Measurements from ENCODE around the gene MEMO1. TPM values are rescaled to one million over a fixed set of nuclear protein-coding genes. Genes with fewer than 3 reads are reported as not detected.

MEMO1 gene
- total and polyA plus RNA-seq, 2 donors: 39.9 to 62.0 TPM

GRCh38 chr2:31937741-31938140 lies 73.1 kb downstream of the MEMO1 start:
- Histone ChIP-seq H3K4me1 (ENCODE audit: control insufficient read depth in 2 of 2, insufficient read depth in 2 of 2, low read length in 2 of 2) (peaks cover 2 to 5% of the 10 kb centered on the region in 2 donors), H3K4me3 (ENCODE audit: low read length in 2 of 2) (no peak overlapping the region), H3K36me3 (ENCODE audit: control insufficient read depth in 2 of 2, insufficient read depth in 2 of 2, low read length in 1 of 2) (peaks cover 6 to 14% of the 10 kb centered on the region in 2 donors), H3K9me3 (ENCODE audit: control insufficient read depth in 2 of 2, insufficient read depth in 1 of 2, low read length in 1 of 2) (no peaks in the 10 kb centered on the region), H3K27ac (ENCODE audit: low read depth in 1 of 2, low read length in 1 of 2) (no peak overlapping the region), H3K27me3 (ENCODE audit: control insufficient read depth in 2 of 2, insufficient read depth in 1 of 2, low read length in 1 of 2) (no peaks in the 10 kb centered on the region)
- 97% methylated on average over 3 of the region's 3 CpGs for WGBS
- DNase-seq (ENCODE audit: low read depth in 6 of 9, low spot score in 9 of 9): no peak

- Histone ChIP-seq H3K9me3 (ENCODE audit: control insufficient read depth in 2 of 2, insufficient read depth in 1 of 2, low read length in 1 of 2) (no peaks in the 10 kb centered on the region), H3K4me3 (ENCODE audit: low read length in 2 of 2) (no peak overlapping the region)
Measured at GRCh38 chr2:31935370-31935769, 75.4 kb downstream of the MEMO1 start.

GRCh38 chr2:31933066-31933465 lies 77.7 kb downstream of the MEMO1 start:
- Histone ChIP-seq H3K27me3 (ENCODE audit: control insufficient read depth in 2 of 2, insufficient read depth in 1 of 2, low read length in 1 of 2) (no peaks in the 10 kb centered on the region), H3K4me1 (ENCODE audit: control insufficient read depth in 2 of 2, insufficient read depth in 2 of 2, low read length in 2 of 2) (peaks cover 2 to 5% of the 10 kb centered on the region in 2 donors), H3K9me3 (ENCODE audit: control insufficient read depth in 2 of 2, insufficient read depth in 1 of 2, low read length in 1 of 2) (no peaks in the 10 kb centered on the region), H3K27ac (ENCODE audit: low read depth in 1 of 2, low read length in 1 of 2) (no peak overlapping the region), H3K36me3 (ENCODE audit: control insufficient read depth in 2 of 2, insufficient read depth in 2 of 2, low read length in 1 of 2) (peaks cover 0 to 8% of the 10 kb centered on the region in 2 donors), H3K4me3 (ENCODE audit: low read length in 2 of 2) (no peak overlapping the region)
- WGBS: 98% methylated on average over 4 of the region's 4 CpGs
- no peak for DNase-seq (ENCODE audit: low read depth in 6 of 9, low spot score in 9 of 9)

More at GRCh38 chr2:31935370-31935769, 75.4 kb downstream of the MEMO1 start:
- Histone ChIP-seq H3K27ac (ENCODE audit: low read depth in 1 of 2, low read length in 1 of 2) (no peak overlapping the region), H3K4me1 (ENCODE audit: control insufficient read depth in 2 of 2, insufficient read depth in 2 of 2, low read length in 2 of 2) (peaks cover 2 to 5% of the 10 kb centered on the region in 2 donors), H3K36me3 (ENCODE audit: control insufficient read depth in 2 of 2, insufficient read depth in 2 of 2, low read length in 1 of 2) (peaks cover 0 to 6% of the 10 kb centered on the region in 2 donors), H3K27me3 (ENCODE audit: control insufficient read depth in 2 of 2, insufficient read depth in 1 of 2, low read length in 1 of 2) (no peaks in the 10 kb centered on the region)
- 60% methylated on average over 4 of the region's 4 CpGs for WGBS
- DNase-seq (ENCODE audit: low read depth in 6 of 9, low spot score in 9 of 9): no peak

- H3K36me3 ChIP-seq (ENCODE audit: control insufficient read depth in 2 of 2, insufficient read depth in 2 of 2, low read length in 1 of 2): peaks cover 0 to 9% of the 10 kb centered on the region in 2 donors
- no peak overlapping the region for H3K27ac ChIP-seq (ENCODE audit: low read depth in 1 of 2, low read length in 1 of 2)
- no peaks in the 10 kb centered on the region for H3K27me3 ChIP-seq (ENCODE audit: control insufficient read depth in 2 of 2, insufficient read depth in 1 of 2, low read length in 1 of 2)
- H3K4me3 ChIP-seq (ENCODE audit: low read length in 2 of 2): no peak overlapping the region
- peaks cover 2 to 5% of the 10 kb centered on the region in 2 donors for H3K4me1 ChIP-seq (ENCODE audit: control insufficient read depth in 2 of 2, insufficient read depth in 2 of 2, low read length in 2 of 2)
- H3K9me3 ChIP-seq (ENCODE audit: control insufficient read depth in 2 of 2, insufficient read depth in 1 of 2, low read length in 1 of 2): no peaks in the 10 kb centered on the region
- WGBS: 97% methylated on average over 5 of the region's 5 CpGs
- DNase-seq (ENCODE audit: low read depth in 6 of 9, low spot score in 9 of 9): no peak
Measured at GRCh38 chr2:31932589-31932988, 78.2 kb downstream of the MEMO1 start.

GRCh38 chr2:31931916-31932315 lies 78.9 kb downstream of the MEMO1 start:
- peaks cover 0 to 11% of the 10 kb centered on the region in 2 donors for H3K36me3 ChIP-seq (ENCODE audit: control insufficient read depth in 2 of 2, insufficient read depth in 2 of 2, low read length in 1 of 2)
- no peak overlapping the region for H3K27ac ChIP-seq (ENCODE audit: low read depth in 1 of 2, low read length in 1 of 2)
- no peak for DNase-seq (ENCODE audit: low read depth in 6 of 9, low spot score in 9 of 9)
- WGBS: 97% methylated on average over 4 of the region's 4 CpGs
- peaks cover 2 to 5% of the 10 kb centered on the region in 2 donors for H3K4me1 ChIP-seq (ENCODE audit: control insufficient read depth in 2 of 2, insufficient read depth in 2 of 2, low read length in 2 of 2)
- no peaks in the 10 kb centered on the region for H3K9me3 ChIP-seq (ENCODE audit: control insufficient read depth in 2 of 2, insufficient read depth in 1 of 2, low read length in 1 of 2)
- H3K27me3 ChIP-seq (ENCODE audit: control insufficient read depth in 2 of 2, insufficient read depth in 1 of 2, low read length in 1 of 2): no peaks in the 10 kb centered on the region
- no peak overlapping the region for H3K4me3 ChIP-seq (ENCODE audit: low read length in 2 of 2)

GRCh38 chr2:31925517-31925916 lies 85.3 kb downstream of the MEMO1 start:
- no peaks in the 10 kb centered on the region for H3K27me3 ChIP-seq (ENCODE audit: control insufficient read depth in 2 of 2, insufficient read depth in 1 of 2, low read length in 1 of 2)
- no peaks in the 10 kb centered on the region for H3K9me3 ChIP-seq (ENCODE audit: control insufficient read depth in 2 of 2, insufficient read depth in 1 of 2, low read length in 1 of 2)
- no peaks in the 10 kb centered on the region for H3K4me1 ChIP-seq (ENCODE audit: control insufficient read depth in 2 of 2, insufficient read depth in 2 of 2, low read length in 2 of 2)
- no peak for DNase-seq (ENCODE audit: low read depth in 6 of 9, low spot score in 9 of 9)
- no peak overlapping the region for H3K27ac ChIP-seq (ENCODE audit: low read depth in 1 of 2, low read length in 1 of 2)
- H3K4me3 ChIP-seq (ENCODE audit: low read length in 2 of 2): no peak overlapping the region
- peaks cover 0 to 20% of the 10 kb centered on the region in 2 donors for H3K36me3 ChIP-seq (ENCODE audit: control insufficient read depth in 2 of 2, insufficient read depth in 2 of 2, low read length in 1 of 2)
- WGBS: 98% methylated on average over 2 of the region's 2 CpGs

- H3K36me3 ChIP-seq (ENCODE audit: control insufficient read depth in 2 of 2, insufficient read depth in 2 of 2, low read length in 1 of 2): peaks cover 0 to 23% of the 10 kb centered on the region in 2 donors
- no peaks in the 10 kb centered on the region for H3K27me3 ChIP-seq (ENCODE audit: control insufficient read depth in 2 of 2, insufficient read depth in 1 of 2, low read length in 1 of 2)
- no peak overlapping the region for H3K4me3 ChIP-seq (ENCODE audit: low read length in 2 of 2)
- DNase-seq (ENCODE audit: low read depth in 6 of 9, low spot score in 9 of 9): no peak
- H3K27ac ChIP-seq (ENCODE audit: low read depth in 1 of 2, low read length in 1 of 2): no peak overlapping the region
- H3K9me3 ChIP-seq (ENCODE audit: control insufficient read depth in 2 of 2, insufficient read depth in 1 of 2, low read length in 1 of 2): no peaks in the 10 kb centered on the region
- no peaks in the 10 kb centered on the region for H3K4me1 ChIP-seq (ENCODE audit: control insufficient read depth in 2 of 2, insufficient read depth in 2 of 2, low read length in 2 of 2)
Measured at GRCh38 chr2:31923662-31924061, 87.1 kb downstream of the MEMO1 start.

- no peaks in the 10 kb centered on the region for H3K27me3 ChIP-seq (ENCODE audit: control insufficient read depth in 2 of 2, insufficient read depth in 1 of 2, low read length in 1 of 2)
- DNase-seq (ENCODE audit: low read depth in 6 of 9, low spot score in 9 of 9): no peak
- H3K4me1 ChIP-seq (ENCODE audit: control insufficient read depth in 2 of 2, insufficient read depth in 2 of 2, low read length in 2 of 2): no peaks in the 10 kb centered on the region
- peaks cover 0 to 20% of the 10 kb centered on the region in 2 donors for H3K36me3 ChIP-seq (ENCODE audit: control insufficient read depth in 2 of 2, insufficient read depth in 2 of 2, low read length in 1 of 2)
- no peak overlapping the region for H3K4me3 ChIP-seq (ENCODE audit: low read length in 2 of 2)
- WGBS: 94% methylated on average over 9 of the region's 9 CpGs
- H3K27ac ChIP-seq (ENCODE audit: low read depth in 1 of 2, low read length in 1 of 2): no peak overlapping the region
- no peaks in the 10 kb centered on the region for H3K9me3 ChIP-seq (ENCODE audit: control insufficient read depth in 2 of 2, insufficient read depth in 1 of 2, low read length in 1 of 2)
Measured at GRCh38 chr2:31922542-31923408, 88.0 kb downstream of the MEMO1 start.

- peaks cover 0 to 11% of the 10 kb centered on the region in 2 donors for H3K36me3 ChIP-seq (ENCODE audit: control insufficient read depth in 2 of 2, insufficient read depth in 2 of 2, low read length in 1 of 2)
- H3K27me3 ChIP-seq (ENCODE audit: control insufficient read depth in 2 of 2, insufficient read depth in 1 of 2, low read length in 1 of 2): no peaks in the 10 kb centered on the region
- no peaks in the 10 kb centered on the region for H3K4me1 ChIP-seq (ENCODE audit: control insufficient read depth in 2 of 2, insufficient read depth in 2 of 2, low read length in 2 of 2)
- DNase-seq (ENCODE audit: low read depth in 6 of 9, low spot score in 9 of 9): no peak
- H3K4me3 ChIP-seq (ENCODE audit: low read length in 2 of 2): no peak overlapping the region
- WGBS: 97% methylated on average over 1 of the region's 1 CpG
- H3K9me3 ChIP-seq (ENCODE audit: control insufficient read depth in 2 of 2, insufficient read depth in 1 of 2, low read length in 1 of 2): no peaks in the 10 kb centered on the region
- no peak overlapping the region for H3K27ac ChIP-seq (ENCODE audit: low read depth in 1 of 2, low read length in 1 of 2)
Measured at GRCh38 chr2:31920962-31921361, 89.8 kb downstream of the MEMO1 start.
